HG03045 (cell line): ENCODE results near the gene ZNF280B.
"Not testable (repeated sequence)": the region's sequence is repeated elsewhere in the genome, so short reads cannot be mapped to it uniquely, and the experiment has no call there.

Source experiments
- ATAC-seq: cut with Tn5 transposase; IDR thresholded peaks from one replicate; pipeline ENCODE4 v1.9.1; 2021; ENCODE audit warnings: mild to moderate bottlenecking, moderate library complexity; ENCODE audit not compliant: unreplicated experiment

Gene ZNF280B

GRCh38 chr22:22510833-22511232 lies 2.3 kb upstream of the ZNF280B start:
- not testable (repeated sequence) for ATAC-seq

- not testable (repeated sequence) for ATAC-seq
Observed at GRCh38 chr22:22509912-22510311, 1.4 kb upstream of the ZNF280B start.

- no peak for ATAC-seq
Observed at GRCh38 chr22:22507743-22508273, 734 bp downstream of the ZNF280B start.

GRCh38 chr22:22506736-22507135 lies 1.8 kb downstream of the ZNF280B start:
- ATAC-seq, result no peak

- ATAC-seq, result no peak
Observed at GRCh38 chr22:22498267-22498666, 10.3 kb downstream of the ZNF280B start.

- not testable (repeated sequence) for ATAC-seq
Observed at GRCh38 chr22:22491589-22491988, 17.0 kb downstream of the ZNF280B start.

GRCh38 chr22:22488736-22489135 lies 19.8 kb downstream of the ZNF280B start:
- ATAC-seq, result no peak

GRCh38 chr22:22487869-22488597 lies 20.5 kb downstream of the ZNF280B start:
- no peak for ATAC-seq

- ATAC-seq, result no peak
Observed at GRCh38 chr22:22487059-22487458, 21.5 kb downstream of the ZNF280B start.

- ATAC-seq, result no peak
Observed at GRCh38 chr22:22486132-22486899, 22.2 kb downstream of the ZNF280B start.

- ATAC-seq, result no peak
Observed at GRCh38 chr22:22485524-22485923, 23.0 kb downstream of the ZNF280B start.

- ATAC-seq, result no peak
Observed at GRCh38 chr22:22484023-22484422, 24.5 kb downstream of the ZNF280B start.

- ATAC-seq, result no peak
Observed at GRCh38 chr22:22480940-22481339, 27.6 kb downstream of the ZNF280B start.

- no peak for ATAC-seq
Observed at GRCh38 chr22:22479999-22480532, 28.5 kb downstream of the ZNF280B start.

GRCh38 chr22:22479116-22479515 lies 29.4 kb downstream of the ZNF280B start:
- no peak for ATAC-seq

- ATAC-seq, result no peak
Observed at GRCh38 chr22:22478470-22478869, 30.1 kb downstream of the ZNF280B start.

GRCh38 chr22:22474733-22475132 lies 33.8 kb downstream of the ZNF280B start:
- ATAC-seq, result no peak

GRCh38 chr22:22471104-22471503 lies 37.4 kb downstream of the ZNF280B start:
- ATAC-seq, result not testable (repeated sequence)

- ATAC-seq, result no peak
Observed at GRCh38 chr22:22469527-22469926, 39.0 kb downstream of the ZNF280B start.

- not testable (repeated sequence) for ATAC-seq
Observed at GRCh38 chr22:22468794-22469469, 39.6 kb downstream of the ZNF280B start.

- no peak for ATAC-seq
Observed at GRCh38 chr22:22467112-22467511, 41.4 kb downstream of the ZNF280B start.
